ENCODE results near the gene CEP95. TPM values are rescaled to one million over a fixed set of nuclear protein-coding genes. Genes with fewer than 3 reads are reported as not detected.

CEP95 gene
- total RNA-seq, 1 experiment from 2014 or later: 77.0 TPM

DNA sequence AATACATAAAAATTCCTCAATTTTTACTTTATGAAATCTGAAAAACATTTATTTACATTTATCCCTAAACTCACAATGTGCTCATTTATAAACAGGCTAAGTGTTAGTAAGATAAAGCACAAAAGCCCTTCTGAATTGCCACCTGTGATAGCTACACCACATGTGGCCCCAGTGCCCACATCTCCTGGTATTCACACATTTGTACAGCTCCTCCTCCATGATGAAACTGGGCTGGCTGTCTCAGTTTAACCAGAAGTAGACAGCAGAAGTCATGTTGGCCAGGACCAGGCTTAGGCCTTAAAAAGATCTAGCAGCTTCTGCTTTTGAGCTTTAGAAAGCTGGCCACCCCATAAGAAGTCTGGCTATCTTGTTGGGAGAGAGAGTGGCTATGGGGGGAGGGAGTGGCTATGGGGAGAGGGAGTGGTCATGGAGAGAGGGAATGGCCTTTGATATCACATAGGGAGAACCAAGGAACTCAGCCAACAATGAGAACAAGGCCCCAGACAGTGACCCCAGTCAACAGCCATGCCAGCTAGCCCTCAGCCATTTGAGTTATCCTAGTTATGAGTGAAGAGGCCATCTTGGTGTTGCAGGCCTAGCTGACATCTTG is 47.4 kb downstream of the CEP95 start:
- H3K9me2 ChIP-seq (ENCODE audit: insufficient read depth): no peaks in the 10 kb centered on the region
- TF ChIP-seq TCF7L2 (IDR thresholded peaks at IDR 0.05; ENCODE audit: borderline replicate concordance, extremely low read depth, insufficient read depth, insufficient read length): no peak
- TF ChIP-seq, protein P1, sequence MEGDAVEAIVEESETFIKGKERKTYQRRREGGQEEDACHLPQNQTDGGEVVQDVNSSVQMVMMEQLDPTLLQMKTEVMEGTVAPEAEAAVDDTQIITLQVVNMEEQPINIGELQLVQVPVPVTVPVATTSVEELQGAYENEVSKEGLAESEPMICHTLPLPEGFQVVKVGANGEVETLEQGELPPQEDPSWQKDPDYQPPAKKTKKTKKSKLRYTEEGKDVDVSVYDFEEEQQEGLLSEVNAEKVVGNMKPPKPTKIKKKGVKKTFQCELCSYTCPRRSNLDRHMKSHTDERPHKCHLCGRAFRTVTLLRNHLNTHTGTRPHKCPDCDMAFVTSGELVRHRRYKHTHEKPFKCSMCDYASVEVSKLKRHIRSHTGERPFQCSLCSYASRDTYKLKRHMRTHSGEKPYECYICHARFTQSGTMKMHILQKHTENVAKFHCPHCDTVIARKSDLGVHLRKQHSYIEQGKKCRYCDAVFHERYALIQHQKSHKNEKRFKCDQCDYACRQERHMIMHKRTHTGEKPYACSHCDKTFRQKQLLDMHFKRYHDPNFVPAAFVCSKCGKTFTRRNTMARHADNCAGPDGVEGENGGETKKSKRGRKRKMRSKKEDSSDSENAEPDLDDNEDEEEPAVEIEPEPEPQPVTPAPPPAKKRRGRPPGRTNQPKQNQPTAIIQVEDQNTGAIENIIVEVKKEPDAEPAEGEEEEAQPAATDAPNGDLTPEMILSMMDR (IDR thresholded peaks at IDR 0.05 in 2 of 3, conservative IDR thresholded peaks at IDR 0.05 in 1 of 3; ENCODE audit: borderline replicate concordance in 1 of 3, insufficient read depth in 1 of 3, low read depth in 2 of 3, low read length in 2 of 3): no peak
- TF ChIP-seq SIN3A (IDR thresholded peaks at IDR 0.05; ENCODE audit: low read depth): no peak
- TF ChIP-seq POLR2AphosphoS5 (IDR thresholded peaks at IDR 0.05; ENCODE audit: low read depth, low read length): 0 out of 2 replicates have a peak, but pooled peaks have one; percentile 4
- TF ChIP-seq ZNF274 (IDR thresholded peaks at IDR 0.05; ENCODE audit: low read depth, low read length): no peak
- TF ChIP-seq ZFX (IDR thresholded peaks at IDR 0.05): 0 out of 2 replicates have a peak, but pooled peaks have one; percentile 16
- H3K4me2 ChIP-seq (ENCODE audit: low read length): no peak overlapping the region
- H4K20me1 ChIP-seq (ENCODE audit: insufficient read depth): peaks cover 7% of the 10 kb centered on the region; the same call in 1 of the 2 replicates
- intact Hi-C loops (cut with micrococcal nuclease): loop anchor here (5.0 kb wide), 1 partner anchor 37 kb away; no protein-coding TSS in a partner anchor
- no peak overlapping the region for H3K27ac ChIP-seq (ENCODE audit: low read depth, low read length)
- H3K36me3 ChIP-seq (ENCODE audit: control insufficient read depth in 1 of 2, insufficient read depth in 2 of 2, low read length in 2 of 2): peaks cover 68 to 71% of the 10 kb centered on the region in 2 experiments
- DNase-seq (ENCODE audit: low read depth, low spot score): no peak
- BruUV-seq (replicated peaks): TSS peak; percentile 10
- RAD21 ChIA-PET (ENCODE audit: low non-redundant PET in 1 of 2, low total read pairs in 2 of 2, uncharacterized antibody in 2 of 2, unreplicated experiment in 2 of 2): no interaction called here
- H3K4me1 ChIP-seq (ENCODE audit: control insufficient read depth in 1 of 2, insufficient read depth in 2 of 2, low read length in 2 of 2): no peaks in the 10 kb centered on the region
- ATAC-seq: peak; percentile 68
- H3K79me2 ChIP-seq (ENCODE audit: insufficient read depth, low read length): peaks cover 31% of the 10 kb centered on the region
- no peaks in the 10 kb centered on the region for H3K27me3 ChIP-seq (ENCODE audit: insufficient read depth, low read length)
- H3K9ac ChIP-seq (ENCODE audit: low read length): no peak overlapping the region
- no peaks in the 10 kb centered on the region for H3K9me3 ChIP-seq (ENCODE audit: control insufficient read depth in 1 of 2, insufficient read depth in 1 of 2, low read depth in 1 of 2, low read length in 2 of 2)
- CTCF ChIA-PET: interaction anchor here (1.0 kb wide), 1 partner anchor 20 kb away, joined by 3 read pairs; no protein-coding TSS in a partner anchor
- H2AFZ ChIP-seq (ENCODE audit: low read depth, low read length, poor library complexity, severe bottlenecking): no peak overlapping the region
- POLR2A ChIA-PET: no interaction called here
- H3K4me3 ChIP-seq (replicated peaks in 1 of 2; ENCODE audit: low read depth in 1 of 2, low read length in 2 of 2): no peak overlapping the region

DNA sequence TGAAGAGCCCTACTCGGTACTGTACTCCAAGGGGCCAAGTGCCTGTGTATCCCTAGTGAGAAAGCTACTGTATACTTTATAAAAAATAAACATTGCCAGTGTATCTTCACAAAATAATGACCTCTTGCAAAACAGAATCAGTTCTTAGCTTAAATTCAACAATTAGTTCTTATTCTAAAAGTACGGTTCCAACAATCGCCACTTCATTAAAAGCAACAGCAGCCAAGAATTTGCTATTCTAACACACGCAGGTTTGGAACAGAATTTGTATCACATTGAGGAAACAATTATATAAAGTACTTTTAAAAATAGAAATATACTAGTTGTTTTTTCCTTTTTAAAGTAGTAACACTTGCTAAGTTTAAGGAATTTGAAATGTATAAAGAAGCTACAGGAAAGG is 48.5 kb downstream of the CEP95 start:
- ChIA-PET POLR2A (no interaction called here), RAD21 (ENCODE audit: low non-redundant PET in 1 of 2, low total read pairs in 2 of 2, uncharacterized antibody in 2 of 2, unreplicated experiment in 2 of 2) (no interaction called here), CTCF (no interaction called here)
- TF ChIP-seq, protein P2, sequence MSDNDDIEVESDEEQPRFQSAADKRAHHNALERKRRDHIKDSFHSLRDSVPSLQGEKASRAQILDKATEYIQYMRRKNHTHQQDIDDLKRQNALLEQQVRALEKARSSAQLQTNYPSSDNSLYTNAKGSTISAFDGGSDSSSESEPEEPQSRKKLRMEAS (IDR thresholded peaks at IDR 0.05): no peak
- TF ChIP-seq SP1 (IDR thresholded peaks at IDR 0.05; ENCODE audit: low read depth) (no peak), ZFX (IDR thresholded peaks at IDR 0.05) (no peak), RAD21 (IDR thresholded peaks at IDR 0.05; ENCODE audit: low read depth) (no peak), ZNF274 (IDR thresholded peaks at IDR 0.05; ENCODE audit: low read depth, low read length) (no peak)
- Histone ChIP-seq H3K9me3 (ENCODE audit: control insufficient read depth in 1 of 2, insufficient read depth in 1 of 2, low read depth in 1 of 2, low read length in 2 of 2) (no peaks in the 10 kb centered on the region), H3K36me3 (ENCODE audit: control insufficient read depth in 1 of 2, insufficient read depth in 2 of 2, low read length in 2 of 2) (peaks cover 59 to 66% of the 10 kb centered on the region in 2 experiments), H4K20me1 (ENCODE audit: insufficient read depth) (0 out of 2 replicates have a peak, but pooled peaks cover 4% of the 10 kb centered on the region), H3K27me3 (ENCODE audit: insufficient read depth, low read length) (no peaks in the 10 kb centered on the region), H3K27ac (ENCODE audit: low read depth, low read length) (no peak overlapping the region), H3K4me1 (ENCODE audit: control insufficient read depth in 1 of 2, insufficient read depth in 2 of 2, low read length in 2 of 2) (no peaks in the 10 kb centered on the region), H3K79me2 (ENCODE audit: insufficient read depth, low read length) (peaks cover 29% of the 10 kb centered on the region), H3K9ac (ENCODE audit: low read length) (no peak overlapping the region), H3K9me2 (ENCODE audit: insufficient read depth) (no peaks in the 10 kb centered on the region), H3K4me2 (ENCODE audit: low read length) (no peak overlapping the region), H2AFZ (ENCODE audit: low read depth, low read length, poor library complexity, severe bottlenecking) (no peak overlapping the region), H3K4me3 (replicated peaks in 1 of 2; ENCODE audit: low read depth in 1 of 2, low read length in 2 of 2) (no peak overlapping the region)
- BruUV-seq (replicated peaks): no TSS peak
- ATAC-seq: no peak
- no peak for DNase-seq (ENCODE audit: low read depth, low spot score)
- intact Hi-C loops (cut with micrococcal nuclease): no loop called here

Data from HCT116 (cell line).